Stimulated activated CD8-positive, alpha-beta memory T cell treated with anti-CD3 and anti-CD28 coated beads, Interleukin-15, amount 100 ng/mL, for 1 hour (primary cell): ENCODE measurements around the gene REL.
"Not testable (repeated sequence)": the region's sequence is repeated elsewhere in the genome, so short reads cannot be mapped to it uniquely, and the experiment has no call there.

Experiments used
- DNase-seq: peaks from one replicate; pipeline ENCODE4 v3.0.0-alpha.2; 2020; ENCODE audit warnings: low read depth

Gene REL

GRCh38 chr2:60926741-60927552 lies 45.6 kb downstream of the REL start:
- no peak for DNase-seq

- not testable (repeated sequence) for DNase-seq
These were observed 50.7 kb downstream of the REL start for GRCh38 chr2:60932061-60932460.

DNA sequence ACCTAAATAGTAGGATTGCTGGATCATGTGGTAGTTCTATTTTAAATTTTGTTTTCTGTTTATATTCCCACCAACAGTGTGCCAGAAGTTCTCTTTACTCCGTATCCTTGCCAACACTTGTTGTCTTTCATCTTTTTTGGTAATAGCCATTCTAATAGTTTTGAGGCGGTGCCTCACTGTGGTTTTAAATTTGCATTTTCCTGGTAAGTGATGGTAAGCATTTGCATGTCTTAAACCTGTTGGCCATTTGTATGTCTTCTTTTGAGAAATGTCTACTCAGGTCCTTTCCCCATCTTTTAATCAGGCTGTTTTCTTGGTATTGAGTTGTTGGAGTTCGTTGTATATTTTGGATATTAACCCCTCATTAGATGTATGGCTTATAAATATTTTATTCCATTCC lies 51.6 kb downstream of the REL start:
- DNase-seq = no peak

- DNase-seq = no peak
These were observed 52.9 kb downstream of the REL start for GRCh38 chr2:60934165-60934722.

DNA sequence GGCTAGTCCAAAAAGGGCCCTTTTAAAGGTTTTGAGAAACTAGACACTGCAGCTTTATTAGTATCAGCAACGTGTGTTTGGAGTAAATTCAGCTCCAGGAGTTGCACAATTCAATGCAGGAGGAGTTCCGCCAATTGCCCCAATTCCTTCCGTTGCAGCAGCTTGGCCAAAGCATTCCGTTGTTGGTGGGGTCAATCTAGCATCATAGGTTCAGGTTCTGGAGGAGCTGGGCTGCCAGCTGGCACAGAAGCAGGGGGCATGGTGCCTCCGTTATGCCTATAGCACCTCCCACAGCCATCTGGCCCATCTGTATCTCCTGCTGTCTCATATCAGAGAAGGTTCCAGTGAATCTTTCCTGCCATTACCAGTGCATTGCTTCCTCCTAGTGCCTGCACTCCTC lies 55.4 kb downstream of the REL start:
- no peak for DNase-seq

DNA sequence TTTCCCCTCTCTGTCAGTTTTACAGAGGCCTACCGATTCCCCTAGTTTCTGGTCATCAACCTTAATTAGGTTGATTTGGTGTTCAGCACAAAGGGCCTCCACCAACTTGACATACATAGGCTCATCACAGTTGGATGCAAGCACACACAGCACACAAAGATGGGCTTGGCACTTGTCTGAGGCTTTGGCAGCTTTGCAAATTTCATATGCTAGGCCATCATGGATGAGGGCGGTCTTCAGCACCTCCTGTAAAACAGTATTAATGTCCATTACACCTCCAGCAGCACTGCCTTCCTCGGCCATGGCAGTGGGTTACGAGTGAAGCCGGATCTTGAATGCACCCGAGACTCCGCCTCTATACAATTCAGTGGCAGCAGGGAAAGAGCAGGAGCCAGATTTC lies 56.9 kb downstream of the REL start:
- DNase-seq = no peak

DNA sequence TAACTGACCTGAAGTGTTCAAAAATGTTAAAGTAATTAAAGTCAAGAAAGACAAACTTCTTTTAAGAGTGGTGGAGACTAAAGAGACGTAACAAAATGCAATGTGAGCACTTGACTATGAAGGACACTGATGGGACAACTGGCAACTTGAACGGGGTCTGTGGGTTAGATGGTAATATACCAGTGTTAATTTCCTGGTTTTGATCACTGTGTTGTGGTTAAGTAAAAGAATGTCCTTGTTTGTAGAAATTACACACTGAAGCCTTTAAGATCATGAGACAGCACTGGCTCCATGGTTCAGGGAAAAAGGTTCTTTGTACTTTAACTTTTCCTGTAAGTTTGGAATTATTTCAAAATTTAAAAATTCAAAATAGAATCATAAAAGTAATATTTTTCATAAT lies 58.2 kb downstream of the REL start:
- DNase-seq = no peak

DNA sequence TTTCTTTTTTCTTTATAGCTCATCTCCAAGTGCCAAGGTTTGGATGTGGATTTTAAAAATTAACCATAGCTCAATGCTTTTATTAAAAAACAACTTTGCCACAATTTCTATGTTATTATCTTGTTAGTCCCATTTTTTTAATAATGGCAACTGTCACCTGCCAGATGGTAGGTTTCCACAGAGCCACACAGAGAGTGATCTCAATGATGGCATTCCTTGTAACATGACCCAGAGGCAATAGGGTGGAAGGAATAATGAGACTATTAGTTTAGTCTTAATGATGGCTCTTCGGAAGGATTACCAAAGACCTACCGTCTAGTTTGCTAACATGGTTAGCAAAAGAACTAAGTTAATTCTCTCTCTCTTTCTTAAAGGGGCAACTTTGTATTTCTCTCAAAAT lies 64.0 kb downstream of the REL start:
- no peak for DNase-seq

DNA sequence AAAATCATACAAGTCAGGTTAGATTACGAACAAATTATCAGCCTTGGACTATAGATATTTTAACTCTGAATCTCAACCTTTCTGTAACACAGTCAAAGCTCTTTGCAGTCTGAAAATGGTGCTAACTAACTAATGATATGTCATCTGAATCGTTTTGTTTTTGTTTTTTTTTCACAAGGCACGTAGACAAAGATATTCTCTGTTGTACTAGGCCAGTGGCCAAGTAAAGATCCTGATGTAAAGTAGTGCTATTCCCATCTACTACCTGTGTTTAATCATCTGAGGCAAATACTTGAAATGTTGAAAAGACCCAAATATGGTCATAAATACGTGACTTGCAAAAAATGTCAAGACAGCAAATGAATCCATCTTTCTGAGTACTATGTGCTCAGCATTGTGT lies 65.7 kb downstream of the REL start:
- DNase-seq = no peak

DNA sequence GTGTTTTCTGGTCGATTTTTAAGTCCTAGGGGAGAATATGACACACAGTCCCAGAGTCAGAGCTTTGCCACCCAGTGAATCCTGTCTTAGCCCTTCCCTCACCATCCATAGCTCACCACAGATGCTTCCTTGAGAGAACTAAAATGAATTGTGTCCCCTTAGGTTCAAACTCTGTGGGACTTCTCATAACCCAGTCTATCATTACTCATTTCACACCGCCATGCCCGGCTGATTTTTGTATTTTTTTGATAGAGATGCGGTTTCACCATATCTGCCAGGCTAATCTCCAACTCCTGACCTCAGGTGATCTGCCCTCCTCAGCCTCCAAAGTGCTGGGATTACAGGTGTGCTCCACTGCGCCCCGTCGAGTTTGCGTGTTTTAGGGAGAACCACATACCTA lies 66.8 kb downstream of the REL start:
- DNase-seq = no peak

- no peak for DNase-seq
These were observed 67.7 kb downstream of the REL start for GRCh38 chr2:60948926-60949579.

- no peak for DNase-seq
These were observed 72.8 kb downstream of the REL start for GRCh38 chr2:60954139-60954538.

GRCh38 chr2:60957224-60957623 lies 75.8 kb downstream of the REL start:
- DNase-seq = no peak

DNA sequence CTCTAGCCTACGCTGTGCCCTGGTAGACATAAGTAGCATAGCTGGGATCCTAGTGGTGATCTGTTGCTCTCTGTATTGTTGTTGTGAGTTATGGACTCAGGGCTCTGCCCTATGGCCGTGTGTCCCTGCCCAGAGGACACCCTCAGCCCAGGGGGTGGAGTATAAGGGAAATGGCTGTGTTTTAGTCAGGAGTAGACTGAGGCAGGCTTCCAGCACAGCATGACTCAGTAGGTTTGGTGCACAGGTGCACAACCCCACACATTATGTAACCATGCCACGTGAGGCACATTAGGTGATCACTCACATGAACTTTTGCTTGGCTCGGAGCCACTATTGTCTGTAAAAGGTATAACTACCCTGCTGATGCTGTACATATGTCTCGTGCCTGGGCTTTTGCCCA lies 76.3 kb downstream of the REL start:
- no peak for DNase-seq

- DNase-seq = no peak
These were observed 77.0 kb downstream of the REL start for GRCh38 chr2:60958361-60958760.

DNA sequence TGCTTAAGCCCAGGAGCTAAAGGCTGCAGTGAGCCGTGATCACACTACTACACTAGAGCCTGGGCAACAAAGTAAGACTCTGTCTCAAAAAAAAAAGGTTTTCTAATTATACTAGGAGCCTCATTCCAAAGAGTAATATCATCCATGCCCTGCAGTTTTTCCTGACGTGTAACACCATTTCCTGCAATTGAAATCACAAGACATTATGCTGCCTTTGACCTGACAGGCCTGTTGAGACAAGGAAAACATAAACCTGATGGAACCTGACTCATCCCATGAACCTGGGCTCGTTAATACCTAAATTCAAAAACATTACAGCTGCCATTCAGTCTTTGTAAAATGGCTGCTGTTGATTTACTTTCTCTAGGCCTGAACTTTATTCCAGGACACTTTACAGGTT lies 77.4 kb downstream of the REL start:
- no peak for DNase-seq

- no peak for DNase-seq
These were observed 78.1 kb downstream of the REL start for GRCh38 chr2:60959501-60959900.

DNA sequence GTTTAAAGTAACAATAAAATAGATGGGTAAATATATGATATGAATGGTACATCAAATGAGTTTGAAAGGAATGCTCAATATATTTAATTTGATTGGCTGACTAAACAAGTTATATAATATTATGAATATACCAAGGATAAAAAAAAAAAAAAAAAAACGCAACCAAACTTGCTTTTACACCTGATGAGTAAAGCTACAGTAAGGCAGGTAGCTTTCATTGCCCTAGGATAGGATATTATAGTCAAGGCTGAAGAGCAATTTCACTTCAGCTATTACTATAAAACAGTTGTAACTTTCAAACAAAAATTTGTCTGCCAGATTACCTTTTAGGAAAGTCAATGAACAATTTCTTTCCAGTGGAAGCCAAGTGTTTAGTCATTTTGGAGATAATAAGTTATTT lies 79.3 kb downstream of the REL start:
- DNase-seq = no peak

- no peak for DNase-seq
These were observed 80.1 kb downstream of the REL start for GRCh38 chr2:60961457-60961856.

- no peak for DNase-seq
These were observed 81.2 kb downstream of the REL start for GRCh38 chr2:60962528-60962927.

DNA sequence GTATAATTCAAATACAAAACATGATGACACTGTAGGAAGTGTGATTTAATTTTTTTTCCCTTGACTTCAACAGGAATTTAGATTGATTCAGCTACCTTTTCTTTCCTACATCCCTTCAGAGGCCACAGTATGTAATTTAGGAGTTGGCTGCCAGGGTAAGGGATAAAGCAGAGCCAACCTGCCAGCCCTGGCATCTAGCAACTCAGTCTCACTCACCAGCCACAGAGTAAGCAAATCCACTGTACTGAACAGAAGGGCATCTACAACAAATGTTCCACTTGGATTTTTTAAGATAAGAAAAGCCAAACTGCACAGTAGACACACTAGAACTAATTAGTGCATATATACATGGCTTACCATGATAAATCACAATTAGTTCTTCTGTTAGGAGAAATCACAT lies 81.8 kb downstream of the REL start:
- no peak for DNase-seq

DNA sequence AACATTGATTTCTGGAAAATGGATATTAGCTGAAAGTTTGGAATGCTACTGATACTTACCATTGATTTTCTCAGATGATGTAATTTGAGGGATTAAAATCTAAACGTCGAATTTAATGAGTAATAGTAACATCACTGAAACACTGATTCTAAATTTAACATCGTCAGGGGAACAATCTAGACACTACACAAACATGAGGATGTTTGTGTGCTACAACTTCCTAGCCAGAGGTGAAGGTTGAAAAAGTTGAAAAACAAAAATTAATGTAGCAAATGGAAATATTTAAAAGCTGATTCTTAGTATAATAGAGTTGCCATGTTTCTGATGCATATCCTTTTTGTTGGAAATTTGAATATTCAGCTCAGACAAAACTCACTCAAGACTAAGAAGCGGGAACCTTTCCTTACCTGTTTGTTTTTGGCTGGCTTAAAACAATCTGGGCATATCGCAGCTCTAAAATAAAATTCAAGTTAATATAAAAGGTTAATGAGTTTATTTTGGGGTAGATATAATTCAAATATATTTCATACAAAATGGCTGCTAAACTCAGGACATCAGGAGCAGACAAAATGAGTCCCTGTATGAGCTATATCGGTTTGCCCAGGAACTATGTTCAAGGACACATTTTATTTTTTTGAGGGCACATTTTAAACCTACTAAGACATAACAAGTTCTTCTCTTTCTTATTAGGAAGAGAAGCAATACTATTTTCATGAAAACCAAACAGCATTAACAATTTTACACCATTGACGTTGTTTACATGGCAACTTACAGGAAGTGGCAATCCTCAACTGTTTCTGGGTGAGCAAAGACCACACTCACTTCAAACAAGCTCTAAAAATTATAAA lies 83.5 kb downstream of the REL start:
- DNase-seq = no peak

DNA sequence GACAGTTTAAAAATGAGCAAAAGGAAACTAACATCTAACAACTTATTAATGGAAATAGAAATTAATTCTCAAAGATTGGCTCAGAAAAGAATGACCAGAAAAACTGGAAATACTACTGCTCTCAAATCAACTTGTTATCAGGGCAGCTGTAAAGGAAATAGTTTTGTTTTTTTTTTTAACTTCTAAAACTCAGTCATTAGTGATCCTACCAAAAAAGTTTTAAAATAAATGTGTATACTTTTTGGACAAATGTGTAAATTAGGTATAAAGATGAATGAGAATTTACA lies 84.1 kb downstream of the REL start:
- no peak for DNase-seq
